ENCODE measurements around the gene ARPC5.
"Not testable (repeated sequence)": the region's sequence is repeated elsewhere in the genome, so short reads cannot be mapped to it uniquely, and the experiment has no call there.

The ARPC5 gene

GRCh38 chr1:183632964-183633363 is 2.6 kb downstream of the ARPC5 start:
- in situ Hi-C loops (cut with MboI; ENCODE audit: low pct_unique_long_range_greater_than_20kb, low sequenced_read_pairs, unreplicated experiment): no loop called here
- DNase-seq (ENCODE audit: low spot score): no peak
- TF ChIP-seq CTCF (IDR thresholded peaks at IDR 0.05; ENCODE audit: extremely low read depth, insufficient read depth, missing control alignments): no peak

- in situ Hi-C loops (cut with MboI; ENCODE audit: low pct_unique_long_range_greater_than_20kb, low sequenced_read_pairs, unreplicated experiment): no loop called here
- no peak for DNase-seq (ENCODE audit: low spot score)
Measured at GRCh38 chr1:183632114-183632513, 3.5 kb downstream of the ARPC5 start.

GRCh38 chr1:183630748-183631147 is 4.8 kb downstream of the ARPC5 start:
- TF ChIP-seq CTCF (IDR thresholded peaks at IDR 0.05; ENCODE audit: extremely low read depth, insufficient read depth, missing control alignments): no peak
- no peak for DNase-seq (ENCODE audit: low spot score)
- in situ Hi-C loops (cut with MboI; ENCODE audit: low pct_unique_long_range_greater_than_20kb, low sequenced_read_pairs, unreplicated experiment): no loop called here

More at GRCh38 chr1:183632114-183632513, 3.5 kb downstream of the ARPC5 start:
- no peak for TF ChIP-seq CTCF (IDR thresholded peaks at IDR 0.05; ENCODE audit: extremely low read depth, insufficient read depth, missing control alignments)

- TF ChIP-seq CTCF (IDR thresholded peaks at IDR 0.05; ENCODE audit: extremely low read depth, insufficient read depth, missing control alignments): no peak
- in situ Hi-C loops (cut with MboI; ENCODE audit: low pct_unique_long_range_greater_than_20kb, low sequenced_read_pairs, unreplicated experiment): no loop called here
- DNase-seq (ENCODE audit: low spot score): no peak
Measured at GRCh38 chr1:183628537-183628936, 7.0 kb downstream of the ARPC5 start.

- in situ Hi-C loops (cut with MboI; ENCODE audit: low pct_unique_long_range_greater_than_20kb, low sequenced_read_pairs, unreplicated experiment); DNase-seq (ENCODE audit: low spot score): not testable (repeated sequence)
Measured at GRCh38 chr1:183626236-183626635, 9.3 kb downstream of the ARPC5 start.

- peak; percentile 80 for TF ChIP-seq CTCF (IDR thresholded peaks at IDR 0.05; ENCODE audit: extremely low read depth, insufficient read depth, missing control alignments)
- in situ Hi-C loops (cut with MboI; ENCODE audit: low pct_unique_long_range_greater_than_20kb, low sequenced_read_pairs, unreplicated experiment): no loop called here
Measured at GRCh38 chr1:183622884-183623785, 12.4 kb downstream of the ARPC5 start.

GRCh38 chr1:183622013-183622412 is 13.6 kb downstream of the ARPC5 start:
- in situ Hi-C loops (cut with MboI; ENCODE audit: low pct_unique_long_range_greater_than_20kb, low sequenced_read_pairs, unreplicated experiment): no loop called here
- DNase-seq (ENCODE audit: low spot score): no peak
- no peak for TF ChIP-seq CTCF (IDR thresholded peaks at IDR 0.05; ENCODE audit: extremely low read depth, insufficient read depth, missing control alignments)

More at GRCh38 chr1:183622884-183623785, 12.4 kb downstream of the ARPC5 start:
- DNase-seq (ENCODE audit: low spot score): peak; percentile 42

All from GM13977 (cell line).